MCF 10A (cell line): ENCODE results near the gene VPS45. TPM values are rescaled to one million over a fixed set of nuclear protein-coding genes. Genes with fewer than 3 reads are reported as not detected.

Source experiments
- BruUV-seq: library from RNA; stranded (reverse); fragments of 400-500 nt; replicated peaks from 2 replicates; lab custom pipeline; 2021; lab: Mats Ljungman, UMichigan
- CTCF ChIA-PET: fragments of 300-600 bp; sonication (Branson Sonifier 250); formaldehyde crosslinking; extraction: SDS; loops from one replicate; lab custom pipeline; 2021; ENCODE audit warnings: antibody characterized with exemption, inconsistent platforms; lab: Yijun Ruan, JAX
- POLR2A ChIA-PET: fragments of 300-600, 350-650 bp; sonication (Branson Sonifier 250); formaldehyde crosslinking; extraction: SDS; loops from one replicate; lab custom pipeline; 2020; ENCODE audit warnings: antibody characterized with exemption, inconsistent platforms; lab: Yijun Ruan, JAX
- DNase-seq: peaks from one replicate; pipeline ENCODE4 v3.0.0-alpha.2; 2018; ENCODE audit not compliant: unreplicated experiment
- H3K27ac Mint-ChIP-seq: one replicate; pipeline ENCODE4 v1.8.0; 2022; ENCODE audit warnings: mild to moderate bottlenecking, low read depth, mixed read lengths; ENCODE audit not compliant: unreplicated experiment
- H3K27me3 Mint-ChIP-seq: one replicate; pipeline ENCODE4 v1.8.0; 2022; ENCODE audit warnings: mixed read lengths; ENCODE audit not compliant: insufficient read depth, unreplicated experiment
- H3K36me3 Mint-ChIP-seq: one replicate; pipeline ENCODE4 v1.8.0; 2022; ENCODE audit warnings: mild to moderate bottlenecking, moderate library complexity, mixed read lengths; ENCODE audit not compliant: insufficient read depth, unreplicated experiment
- H3K4me1 Mint-ChIP-seq: one replicate; pipeline ENCODE4 v1.8.0; 2022; ENCODE audit warnings: mixed read lengths; ENCODE audit not compliant: insufficient read depth, unreplicated experiment
- H3K4me3 Mint-ChIP-seq: one replicate; pipeline ENCODE4 v1.8.0; 2022; ENCODE audit warnings: mild to moderate bottlenecking, moderate library complexity, mixed read lengths; ENCODE audit not compliant: unreplicated experiment
- H3K9me3 Mint-ChIP-seq: one replicate; pipeline ENCODE4 v1.8.0; 2022; ENCODE audit warnings: mixed read lengths; ENCODE audit not compliant: unreplicated experiment
- CTCF ChIP-seq: fragments of 200-600 bp; IDR thresholded peaks from one replicate; pipeline ENCODE4 v1.8.0; 2022; ENCODE audit warnings: antibody characterized with exemption, mild to moderate bottlenecking; ENCODE audit not compliant: unreplicated experiment
- intact Hi-C: fragments of 100-400 bp; cut with micrococcal nuclease; formaldehyde crosslinking; loops from 2 replicates; pipeline ENCODE4 v1.14.1; 2022
- total RNA-seq: library from RNA; stranded (reverse); gene quantifications from 2 replicates; pipeline ENCODE4 v1.2.3, GENCODE V29; 2022

Gene VPS45
- total RNA-seq, 1 experiment from 2014 or later: 35.1 TPM

GRCh38 chr1:150146849-150147542 lies 79.4 kb downstream of the VPS45 start:
- Mint-ChIP-seq H3K27ac (no peak overlapping the region), H3K27me3 (no peaks in the 10 kb centered on the region)
- no TSS peak for BruUV-seq

GRCh38 chr1:150148837-150149270 lies 81.3 kb downstream of the VPS45 start:
- no peaks in the 10 kb centered on the region for H3K9me3 Mint-ChIP-seq
- CTCF ChIA-PET: interaction anchor here (0.6 to 1.9 kb wide), 3 partner anchors 16 to 837 kb away, joined by 3 to 9 read pairs (median 3); no protein-coding TSS in a partner anchor
- BruUV-seq: no TSS peak
- H3K36me3 Mint-ChIP-seq: no peaks in the 10 kb centered on the region
- H3K4me3 Mint-ChIP-seq: peak overlapping the region; percentile 62
- H3K27ac Mint-ChIP-seq: no peak overlapping the region
- no peak for DNase-seq
- no peaks in the 10 kb centered on the region for H3K27me3 Mint-ChIP-seq
- POLR2A ChIA-PET: interaction anchor here (0.6 to 1.2 kb wide), 4 partner anchors 11 to 64 kb away, joined by 3 read pairs; no protein-coding TSS in a partner anchor
- peaks cover 6% of the 10 kb centered on the region for H3K4me1 Mint-ChIP-seq
- intact Hi-C loops: no loop called here
- no peak for TF ChIP-seq CTCF

More at GRCh38 chr1:150146849-150147542, 79.4 kb downstream of the VPS45 start:
- ChIA-PET POLR2A (interaction anchor here (1.3 kb wide), 1 partner anchor 19 kb away, joined by 5 read pairs; no protein-coding TSS in a partner anchor), CTCF (interaction anchor here (0.6 to 1.6 kb wide), 4 partner anchors 10 to 75 kb away, joined by 3 read pairs; no protein-coding TSS in a partner anchor)
- no peak overlapping the region for H3K4me3 Mint-ChIP-seq
- peaks cover 6% of the 10 kb centered on the region for H3K4me1 Mint-ChIP-seq
- no peak for DNase-seq
- no peaks in the 10 kb centered on the region for H3K36me3 Mint-ChIP-seq
- intact Hi-C loops: no loop called here
- TF ChIP-seq CTCF: no peak
- no peaks in the 10 kb centered on the region for H3K9me3 Mint-ChIP-seq

GRCh38 chr1:150149271-150150132 lies 81.9 kb downstream of the VPS45 start, which contains the start of gene PLEKHO1:
Gene PLEKHO1, plus strand, starts transcription at chr1:150149916. Its CDS starts 342 bp downstream, at chr1:150150258.
- intact Hi-C loops: no loop called here
- BruUV-seq: no TSS peak
- H3K27me3 Mint-ChIP-seq: no peaks in the 10 kb centered on the region
- no peaks in the 10 kb centered on the region for H3K9me3 Mint-ChIP-seq
- TF ChIP-seq CTCF: no peak
- no peak within 1 kb of the TSS for H3K27ac Mint-ChIP-seq
- H3K36me3 Mint-ChIP-seq: no peaks in the 10 kb centered on the region
- peaks cover 6% of the 10 kb centered on the region for H3K4me1 Mint-ChIP-seq
- H3K4me3 Mint-ChIP-seq: peak within 1 kb of the TSS; percentile 62
- DNase-seq: peak; percentile 79
- ChIA-PET POLR2A (interaction anchor here (0.6 to 1.2 kb wide), 8 partner anchors 12 to 212 kb away, joined by 3 to 4 read pairs (median 3); no protein-coding TSS in a partner anchor), CTCF (interaction anchor here (0.6 to 1.9 kb wide), 3 partner anchors 16 to 770 kb away, joined by 3 to 9 read pairs (median 3); no protein-coding TSS in a partner anchor)
